Ascending aorta (tissue), 2 donors: ENCODE results near the gene KCNQ1. TPM values are rescaled to one million over a fixed set of nuclear protein-coding genes. Genes with fewer than 3 reads are reported as not detected.

ENCODE experiments used
- DNase-seq, 2 donors: peaks; one replicate each; pipeline ENCODE4 v3.0.0-alpha.2; 2019; ENCODE audit warnings: low spot score in 2 of 2
- H3K27ac ChIP-seq, 2 donors: fragments of 200-600 bp; sonication (generic); one replicate each; pipeline ENCODE4 v1.5.1; 2016 to 2017; ENCODE audit warnings: mild to moderate bottlenecking in 1 of 2
- H3K27me3 ChIP-seq: fragments of 200-600 bp; sonication (generic); one replicate; pipeline ENCODE4 v1.5.1; 2017
- H3K36me3 ChIP-seq, 2 donors: fragments of 200-600 bp; sonication (generic); one replicate each; pipeline ENCODE4 v1.5.1; 2016
- H3K4me1 ChIP-seq, 2 donors: fragments of 200-600 bp; sonication (generic); one replicate each; pipeline ENCODE4 v1.5.1; 2016 to 2017; ENCODE audit warnings: mild to moderate bottlenecking in 1 of 2
- H3K4me3 ChIP-seq, 2 donors: fragments of 200-600 bp; sonication (generic); one replicate each; pipeline ENCODE4 v1.5.1; 2016 to 2017; ENCODE audit warnings: mild to moderate bottlenecking in 1 of 2
- H3K9me3 ChIP-seq, 2 donors: fragments of 200-600 bp; sonication (generic); one replicate each; pipeline ENCODE4 v1.5.1; 2016
- intact Hi-C: fragments of 100-400 bp; cut with DNase I; formaldehyde crosslinking; loops from one replicate; pipeline ENCODE4 v1.15.1; 2023
- total RNA-seq: library from RNA; depleted of rRNA; stranded (reverse); fragments of >200 nt; gene quantifications from one replicate; pipeline ENCODE4 v1.1.0, GENCODE V29; 2016
- TF ChIP-seq, protein P1 (sequence below), 3 experiments: fragments of 200-600 bp in 2 of 3; fragments of 450-650 bp in 1 of 3; sonication (generic) in 2 of 3; IDR thresholded peaks; one replicate each; pipeline ENCODE4 v1.5.1; 2016 to 2019; ENCODE audit warnings: antibody characterized with exemption in 3 of 3, mild to moderate bottlenecking in 1 of 3, moderate library complexity in 1 of 3

The KCNQ1 gene
- total RNA-seq, 1 donor from 2014 or later, result 2.3 TPM

DNA sequence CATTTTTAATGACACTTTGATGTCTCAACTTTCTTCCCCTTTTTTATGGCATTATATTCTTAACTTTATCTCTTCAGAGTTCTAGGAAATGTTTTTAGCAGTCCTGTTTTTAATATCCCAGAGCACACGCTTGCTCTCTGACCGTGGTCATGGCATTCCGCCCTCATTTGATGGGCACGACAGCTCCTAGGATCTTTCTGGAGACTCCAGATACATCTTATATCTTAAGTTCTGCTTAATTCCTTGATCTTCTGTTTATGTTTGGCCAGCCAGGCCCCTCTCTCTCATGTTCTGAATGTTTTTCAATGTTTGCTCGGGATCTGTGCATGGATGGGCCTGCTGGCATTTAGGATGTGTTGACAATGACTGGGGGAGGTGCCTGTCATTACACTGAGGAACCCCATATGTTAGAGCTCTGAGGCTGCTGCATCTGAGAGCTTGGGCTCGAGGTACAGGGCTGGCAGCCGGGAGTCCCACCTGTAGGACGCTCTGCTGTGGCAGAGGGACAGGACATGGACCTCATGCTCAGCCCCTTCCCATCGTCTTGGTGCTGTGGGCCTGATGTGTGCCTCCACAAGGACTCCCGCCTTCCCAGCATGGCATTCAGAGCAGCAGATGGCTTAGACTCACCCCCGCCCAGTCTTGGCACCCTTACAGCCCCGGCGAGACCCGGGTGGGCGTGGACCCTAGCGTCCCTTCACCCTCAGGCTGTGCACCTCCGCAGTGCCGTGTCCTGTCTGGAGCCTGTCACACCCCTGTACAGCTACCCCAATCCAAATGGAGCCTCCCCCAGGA is 365.8 kb downstream of the KCNQ1 start:
- no peaks in the 10 kb centered on the region for H3K36me3 ChIP-seq
- no peaks in the 10 kb centered on the region for H3K27me3 ChIP-seq
- intact Hi-C loops, result no loop called here
- DNase-seq, result no peak
- H3K4me3 ChIP-seq, result no peak overlapping the region
- TF ChIP-seq, protein P1, sequence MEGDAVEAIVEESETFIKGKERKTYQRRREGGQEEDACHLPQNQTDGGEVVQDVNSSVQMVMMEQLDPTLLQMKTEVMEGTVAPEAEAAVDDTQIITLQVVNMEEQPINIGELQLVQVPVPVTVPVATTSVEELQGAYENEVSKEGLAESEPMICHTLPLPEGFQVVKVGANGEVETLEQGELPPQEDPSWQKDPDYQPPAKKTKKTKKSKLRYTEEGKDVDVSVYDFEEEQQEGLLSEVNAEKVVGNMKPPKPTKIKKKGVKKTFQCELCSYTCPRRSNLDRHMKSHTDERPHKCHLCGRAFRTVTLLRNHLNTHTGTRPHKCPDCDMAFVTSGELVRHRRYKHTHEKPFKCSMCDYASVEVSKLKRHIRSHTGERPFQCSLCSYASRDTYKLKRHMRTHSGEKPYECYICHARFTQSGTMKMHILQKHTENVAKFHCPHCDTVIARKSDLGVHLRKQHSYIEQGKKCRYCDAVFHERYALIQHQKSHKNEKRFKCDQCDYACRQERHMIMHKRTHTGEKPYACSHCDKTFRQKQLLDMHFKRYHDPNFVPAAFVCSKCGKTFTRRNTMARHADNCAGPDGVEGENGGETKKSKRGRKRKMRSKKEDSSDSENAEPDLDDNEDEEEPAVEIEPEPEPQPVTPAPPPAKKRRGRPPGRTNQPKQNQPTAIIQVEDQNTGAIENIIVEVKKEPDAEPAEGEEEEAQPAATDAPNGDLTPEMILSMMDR (IDR thresholded peaks at IDR 0.05), result no peak
- H3K9me3 ChIP-seq, result no peaks in the 10 kb centered on the region
- peaks cover 0 to 18% of the 10 kb centered on the region in 2 donors for H3K4me1 ChIP-seq
- no peak overlapping the region for H3K27ac ChIP-seq

DNA sequence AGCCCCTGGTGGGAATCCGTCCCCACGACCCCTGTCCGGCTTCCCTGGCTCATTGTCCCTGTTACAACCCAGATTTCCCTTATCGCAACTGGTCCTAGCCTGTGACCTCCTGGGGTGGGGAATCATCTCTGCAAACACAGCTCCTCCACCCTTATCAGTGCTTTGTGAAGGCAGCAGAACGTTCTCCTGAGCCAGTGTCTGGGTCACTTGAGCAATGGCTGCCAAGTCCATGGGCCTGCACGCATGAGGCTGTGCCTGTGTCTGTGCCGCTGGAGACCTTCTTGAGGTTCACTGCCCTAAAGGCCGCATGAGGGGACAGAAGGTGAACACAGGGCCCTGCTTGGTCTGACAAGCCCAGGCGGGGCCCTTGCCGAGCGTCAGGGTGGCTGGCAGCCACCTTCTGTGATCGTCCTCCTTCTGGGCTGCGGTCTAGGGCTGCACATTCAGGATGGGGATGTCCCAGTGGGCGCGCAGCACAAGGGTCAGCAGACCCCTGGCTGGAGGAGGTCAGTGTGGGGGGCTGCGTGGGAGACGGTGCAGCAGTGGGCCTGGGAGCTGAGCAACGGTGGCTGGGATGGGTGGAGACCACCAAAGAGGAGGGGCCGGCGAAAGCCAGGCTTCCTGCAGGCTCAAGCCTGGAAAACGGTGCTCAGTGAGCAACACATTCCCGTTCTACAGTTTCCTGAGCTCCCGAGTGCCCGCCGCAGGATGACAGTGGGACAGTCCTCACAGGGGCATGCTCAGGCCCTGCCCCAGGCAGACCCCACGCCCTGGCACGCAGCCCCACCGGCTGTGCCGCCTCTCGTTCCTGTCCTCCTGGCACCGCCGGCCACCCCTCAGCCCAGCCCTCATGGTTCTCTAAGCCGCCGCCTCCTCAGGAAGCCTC is 366.6 kb downstream of the KCNQ1 start:
- intact Hi-C loops, result no loop called here
- no peaks in the 10 kb centered on the region for H3K27me3 ChIP-seq
- peaks cover 0 to 19% of the 10 kb centered on the region in 2 donors for H3K4me1 ChIP-seq
- TF ChIP-seq, protein P1 (IDR thresholded peaks at IDR 0.05), result no peak
- no peaks in the 10 kb centered on the region for H3K36me3 ChIP-seq
- DNase-seq, result no peak
- H3K27ac ChIP-seq, result no peak overlapping the region
- H3K9me3 ChIP-seq, result no peaks in the 10 kb centered on the region
- no peak overlapping the region for H3K4me3 ChIP-seq

DNA sequence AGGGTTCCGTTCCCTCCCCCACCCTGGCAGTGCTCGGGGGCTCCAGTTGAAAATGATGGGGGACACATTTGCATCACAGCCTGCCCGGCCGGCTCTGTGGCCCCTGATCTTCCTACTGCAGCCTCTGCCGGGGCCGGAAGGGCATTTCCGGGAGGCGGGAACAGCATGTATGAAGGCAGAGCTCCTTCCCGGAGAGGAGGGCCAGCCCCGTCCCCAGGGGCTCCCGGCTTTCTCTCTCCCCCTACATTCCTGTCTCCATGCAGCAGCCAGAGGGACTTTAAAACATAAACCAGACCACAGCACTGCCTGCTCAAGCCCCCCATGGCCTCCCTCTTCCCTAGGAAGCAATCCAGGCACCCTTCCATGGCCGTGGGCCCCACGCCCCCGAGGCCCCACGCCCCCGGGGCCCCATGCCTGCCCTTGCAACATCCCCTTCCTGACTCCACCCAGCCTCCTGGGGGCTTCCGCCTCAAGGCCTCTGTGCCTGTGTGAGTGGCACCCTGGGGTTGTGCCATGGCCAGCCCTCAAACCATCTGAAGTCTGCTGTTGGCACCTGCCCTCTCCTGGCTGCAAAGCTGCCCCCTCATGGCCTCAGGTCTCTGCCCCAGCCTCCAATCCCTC is 367.7 kb downstream of the KCNQ1 start:
- no peaks in the 10 kb centered on the region for H3K36me3 ChIP-seq
- no peak overlapping the region for H3K27ac ChIP-seq
- TF ChIP-seq, protein P1 (IDR thresholded peaks at IDR 0.05), result no peak
- peak overlapping the region in 1 of 2 donors; percentile 38 for H3K4me3 ChIP-seq
- no peaks in the 10 kb centered on the region for H3K9me3 ChIP-seq
- intact Hi-C loops, result no loop called here
- DNase-seq, result no peak
- H3K27me3 ChIP-seq, result no peaks in the 10 kb centered on the region
- H3K4me1 ChIP-seq, result peaks cover 0 to 23% of the 10 kb centered on the region in 2 donors

DNA sequence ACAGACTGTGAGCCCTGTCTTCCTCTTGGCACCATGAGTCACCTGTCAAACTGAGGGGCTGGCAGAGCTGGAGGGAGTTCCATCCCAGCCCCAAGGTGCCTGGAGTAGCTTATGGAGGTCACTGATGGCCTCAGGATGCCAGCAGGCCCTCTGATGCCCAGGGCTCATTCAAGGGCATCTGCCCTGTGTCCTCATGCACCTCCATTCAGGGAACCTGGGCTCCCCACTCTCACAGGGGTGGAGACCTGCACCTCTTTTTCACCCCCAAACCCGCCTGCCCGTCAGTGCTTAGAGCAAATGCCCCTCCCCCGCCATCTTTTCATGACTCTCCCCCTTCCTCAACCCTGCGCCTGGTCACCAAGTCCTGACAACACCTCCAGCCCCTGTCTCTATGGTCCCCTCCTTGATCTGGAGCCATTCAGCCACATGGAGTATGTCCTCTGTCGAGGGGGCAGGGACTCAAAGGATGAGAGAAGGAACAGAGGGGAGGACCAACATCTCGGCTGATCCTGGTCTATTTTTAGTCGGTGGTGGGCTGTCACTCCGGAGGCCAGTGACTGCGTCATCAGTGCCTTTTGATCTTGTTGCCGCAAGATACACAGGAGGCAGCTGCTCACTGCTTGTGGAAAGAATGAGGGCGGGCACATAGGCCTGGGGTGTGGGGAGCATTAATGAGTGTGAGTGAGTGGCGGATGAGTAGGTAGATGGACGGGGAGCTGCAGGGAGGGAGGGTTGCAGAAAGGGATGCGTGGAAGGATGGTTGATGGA is 368.5 kb downstream of the KCNQ1 start:
- H3K4me1 ChIP-seq, result peaks cover 0 to 16% of the 10 kb centered on the region in 2 donors
- no peak for DNase-seq
- intact Hi-C loops, result no loop called here
- no peak overlapping the region for H3K27ac ChIP-seq
- H3K4me3 ChIP-seq, result no peak overlapping the region
- no peaks in the 10 kb centered on the region for H3K27me3 ChIP-seq
- no peaks in the 10 kb centered on the region for H3K9me3 ChIP-seq
- H3K36me3 ChIP-seq, result no peaks in the 10 kb centered on the region
- TF ChIP-seq, protein P1 (IDR thresholded peaks at IDR 0.05), result no peak

DNA sequence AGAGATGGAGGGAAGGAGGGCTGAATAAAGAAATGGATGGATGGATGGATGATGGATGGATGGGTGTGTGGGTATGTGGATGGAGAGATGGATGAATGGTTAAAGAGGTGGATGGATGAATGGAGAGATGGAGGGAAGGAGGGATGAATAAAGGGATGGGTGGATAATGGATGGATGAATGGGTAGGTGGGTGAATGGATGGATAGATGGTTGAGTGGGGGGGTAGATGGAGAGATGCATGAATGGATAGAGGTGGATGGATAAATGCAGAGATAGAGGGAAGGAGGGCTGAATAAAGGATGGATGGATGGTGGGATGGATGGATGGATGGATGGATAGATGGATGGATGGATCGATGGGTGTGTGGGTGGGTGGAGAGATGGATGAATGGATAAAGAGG is 369.2 kb downstream of the KCNQ1 start:
- H3K36me3 ChIP-seq, result no peaks in the 10 kb centered on the region
- H3K9me3 ChIP-seq, result peaks cover 0 to 2% of the 10 kb centered on the region in 2 donors
- H3K27me3 ChIP-seq, result no peaks in the 10 kb centered on the region
- no peak overlapping the region for H3K4me3 ChIP-seq
- DNase-seq, result no peak
- no peak overlapping the region for H3K27ac ChIP-seq
- intact Hi-C loops, result no loop called here
- TF ChIP-seq, protein P1 (IDR thresholded peaks at IDR 0.05), result no peak
- peaks cover 0 to 16% of the 10 kb centered on the region in 2 donors for H3K4me1 ChIP-seq
